Common myeloid progenitor, CD34-positive (primary cell): ENCODE results near the gene FGF12. TPM values are rescaled to one million over a fixed set of nuclear protein-coding genes. Genes with fewer than 3 reads are reported as not detected.
"Not testable (repeated sequence)": the region's sequence is repeated elsewhere in the genome, so short reads cannot be mapped to it uniquely, and the experiment has no call there.

Source experiments
- CTCF ChIA-PET: fragments of 350-600 bp; sonication (Branson Sonifier 250); formaldehyde crosslinking; loops from one replicate; lab custom pipeline; 2021; ENCODE audit warnings: antibody characterized with exemption; lab: Charles Lee
- POLR2A ChIA-PET: fragments of 350-600 bp; sonication (Branson Sonifier 250); formaldehyde crosslinking; loops from one replicate; lab custom pipeline; 2021; ENCODE audit warnings: antibody characterized with exemption; lab: Charles Lee
- DNase-seq, 3 donors: peaks; one replicate each; pipeline versions ENCODE4 v3.0.0 to v3.0.0-alpha.2; 2013
- H3K27ac ChIP-seq, 2 experiments: 1 replicate in 1 of 2; 2 replicates in 1 of 2; pipeline ENCODE4 v1.7.0; 2013; ENCODE audit warnings: inconsistent platforms in 2 of 2, low read length in 2 of 2, mild to moderate bottlenecking in 2 of 2, low read depth in 1 of 2, moderate library complexity in 1 of 2; ENCODE audit not compliant: severe bottlenecking in 2 of 2, insufficient read depth in 1 of 2, poor library complexity in 1 of 2
- H3K27me3 ChIP-seq, 5 experiments: replicated peaks in 2 of 5; 1 replicate in 3 of 5; 2 replicates in 2 of 5; pipeline versions ENCODE4 v1.6.1 to v1.7.0; 2013; ENCODE audit warnings: low read length in 4 of 5, mild to moderate bottlenecking in 2 of 5, moderate library complexity in 2 of 5, inconsistent platforms in 1 of 5; ENCODE audit not compliant: insufficient read depth in 5 of 5, control insufficient read depth in 4 of 5
- H3K36me3 ChIP-seq, 4 experiments: 1 replicate in 2 of 4; 2 replicates in 2 of 4; pipeline versions ENCODE4 v1.6.1 to v1.7.0; 2013; ENCODE audit warnings: low read length in 3 of 4, control low read depth in 1 of 4, mild to moderate bottlenecking in 1 of 4; ENCODE audit not compliant: control insufficient read depth in 4 of 4, insufficient read depth in 4 of 4
- H3K4me1 ChIP-seq, 4 experiments: 1 replicate in 3 of 4; 2 replicates in 1 of 4; pipeline versions ENCODE4 v1.6.1 to v1.7.1; 2013; ENCODE audit warnings: low read length in 3 of 4, mild to moderate bottlenecking in 3 of 4, control low read depth in 1 of 4, inconsistent platforms in 1 of 4, moderate library complexity in 1 of 4; ENCODE audit not compliant: control insufficient read depth in 4 of 4, insufficient read depth in 4 of 4; ENCODE audit errors: control extremely low read depth in 1 of 4
- H3K4me3 ChIP-seq, 7 experiments: 1 replicate in 4 of 7; 2 replicates in 3 of 7; pipeline versions ENCODE4 v1.5.1 to v1.7.0; 2013; ENCODE audit warnings: mild to moderate bottlenecking in 7 of 7, low read length in 6 of 7, moderate library complexity in 6 of 7, inconsistent platforms in 2 of 7, low read depth in 2 of 7, control low read depth in 1 of 7; ENCODE audit not compliant: insufficient read depth in 4 of 7, control insufficient read depth in 1 of 7; ENCODE audit errors: extremely low read depth in 1 of 7
- H3K9me3 ChIP-seq, 5 experiments: 1 replicate in 4 of 5; 2 replicates in 1 of 5; pipeline versions ENCODE4 v1.6.1 to v1.7.1; 2013; ENCODE audit warnings: low read length in 4 of 5, mild to moderate bottlenecking in 2 of 5, inconsistent platforms in 1 of 5, low read depth in 1 of 5, moderate library complexity in 1 of 5; ENCODE audit not compliant: control insufficient read depth in 4 of 5, insufficient read depth in 2 of 5; ENCODE audit errors: control extremely low read depth in 1 of 5
- WGBS: methylation state at CpG from one replicate; pipeline ENCODE4 v1.1.5; 2013; ENCODE audit not compliant: insufficient coverage; 5-methylcytosine and 5-hydroxymethylcytosine counted together
- polyA plus RNA-seq: library from polyadenylated mRNA; unstranded; fragments of 120-200 nt; gene quantifications from one replicate; pipeline ENCODE4 v1.2.1, GENCODE V29; 2013

FGF12 gene
- not detected for polyA plus RNA-seq

DNA sequence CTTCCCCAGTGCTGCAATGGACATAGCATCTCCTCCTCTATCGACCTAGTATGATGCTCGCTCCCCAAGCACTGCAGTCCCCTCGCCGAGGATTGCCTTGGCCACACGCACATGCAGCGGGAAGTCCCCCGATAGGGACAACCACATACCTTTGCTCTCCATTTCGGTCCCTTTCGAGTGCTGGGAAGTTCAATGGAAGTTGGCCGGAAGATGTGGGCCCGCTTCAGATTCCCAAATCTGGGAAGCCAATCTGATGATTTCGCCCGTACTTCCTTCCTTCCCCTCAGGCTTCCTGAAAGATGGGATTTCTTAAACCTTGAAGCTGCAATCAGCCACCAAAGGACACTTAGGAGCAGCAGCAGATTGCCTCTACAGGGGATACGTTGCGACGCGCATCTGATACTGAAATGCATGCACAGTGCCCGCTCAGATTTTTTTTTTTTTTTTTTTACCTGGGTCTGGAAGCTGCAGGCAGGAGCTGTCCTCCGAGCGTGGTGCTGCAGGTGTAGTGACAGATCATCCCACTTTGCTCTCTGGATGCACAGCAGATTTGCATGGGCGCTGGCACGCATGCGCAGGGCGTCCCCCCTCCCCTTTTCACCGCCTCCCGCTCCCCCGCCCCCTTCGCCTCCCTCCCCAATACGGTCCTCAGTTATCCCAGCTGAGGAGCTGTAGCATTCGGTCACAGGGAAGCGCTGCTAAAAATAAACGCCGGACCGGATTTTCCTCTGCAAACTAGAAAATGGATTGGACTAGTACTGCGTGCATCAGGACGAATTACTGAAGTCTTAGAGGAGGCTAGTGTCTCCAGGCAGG is at the start of gene FGF12:
FGF12 (minus strand) TSS at position 510 of the 816 bp plus-strand sequence.
- POLR2A ChIA-PET = no interaction called here
- peaks cover 7 to 32% (median 9%) of the 10 kb centered on the region in 5 experiments for H3K27me3 ChIP-seq
- peaks cover 0 to 2% (median 0%) of the 10 kb centered on the region in 4 experiments for H3K4me1 ChIP-seq
- CTCF ChIA-PET = interaction anchor here (0.6 kb wide), 1 partner anchor 384 kb away, joined by 3 read pairs; no protein-coding TSS in a partner anchor
- peaks cover 0 to 1% (median 0%) of the 10 kb centered on the region in 5 experiments for H3K9me3 ChIP-seq
- H3K4me3 ChIP-seq = no peak within 1 kb of the TSS
- no peaks in the 10 kb centered on the region for H3K36me3 ChIP-seq
- no peak within 1 kb of the TSS for H3K27ac ChIP-seq
- WGBS = 5% methylated on average over 25 of the region's 36 CpGs
- DNase-seq = peak in 2 of 3 donors; percentile 1 to 5

DNA sequence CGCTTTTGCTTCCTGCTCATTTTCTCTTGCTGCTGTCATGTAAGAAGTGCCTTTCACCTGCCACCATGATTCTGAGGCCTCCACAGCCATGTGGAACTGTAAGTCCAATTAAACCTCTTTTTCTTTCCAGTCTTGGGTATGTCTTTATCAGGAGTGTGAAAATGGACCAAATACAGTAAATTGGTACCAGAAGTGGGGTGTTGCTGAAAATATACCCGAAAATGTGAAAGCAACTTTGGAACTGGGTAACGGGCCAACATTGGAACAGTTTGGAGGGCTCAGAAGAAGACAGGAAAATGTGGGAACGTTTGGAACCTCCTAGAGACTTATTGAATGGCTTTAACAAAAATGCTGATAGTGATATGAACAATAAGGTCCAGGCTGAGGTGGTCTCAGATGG is 47.0 kb upstream of the FGF12 start:
- WGBS = 69% methylated on average over 3 of the region's 4 CpGs

DNA sequence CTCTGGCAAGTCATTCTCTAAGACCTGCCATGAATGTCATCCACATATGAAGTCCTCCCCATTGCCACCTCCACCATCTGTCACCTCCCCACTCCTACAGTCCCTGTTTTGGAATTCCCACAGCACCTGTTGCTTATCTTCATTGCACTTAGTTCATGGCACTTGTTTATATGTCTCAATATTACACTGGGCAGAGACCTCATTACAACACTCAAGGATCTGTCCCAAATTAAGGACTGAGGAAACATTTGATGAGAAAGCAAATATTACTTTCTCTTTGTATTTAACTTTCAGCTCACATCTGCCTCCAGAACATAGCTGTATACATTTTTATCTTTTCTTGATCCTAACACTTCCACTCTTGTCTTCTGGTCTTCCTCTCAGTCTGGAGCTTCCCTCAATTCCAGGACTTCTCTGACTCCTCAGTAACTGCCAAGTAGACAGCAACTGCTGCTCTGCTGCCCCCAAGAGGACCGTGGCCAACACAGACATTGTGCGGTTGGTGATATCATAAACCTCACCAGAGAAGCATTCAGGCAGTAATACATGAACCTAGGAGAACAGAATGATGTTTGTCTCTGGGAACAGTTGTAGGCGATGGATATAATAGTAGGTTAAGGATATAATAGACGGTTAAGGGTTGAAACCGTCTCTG is 45.0 kb upstream of the FGF12 start:
- Histone ChIP-seq H3K27ac (no peak overlapping the region), H3K36me3 (no peaks in the 10 kb centered on the region), H3K9me3 (peaks cover 0 to 3% (median 0%) of the 10 kb centered on the region in 5 experiments), H3K4me1 (no peaks in the 10 kb centered on the region), H3K27me3 (peaks cover 0 to 6% (median 0%) of the 10 kb centered on the region in 5 experiments), H3K4me3 (no peak overlapping the region)
- ChIA-PET CTCF (no interaction called here), POLR2A (no interaction called here)
- DNase-seq = no peak
- 43% methylated on average over 3 of the region's 5 CpGs for WGBS

More for the DNA sequence above, 47.0 kb upstream of the FGF12 start:
- H3K36me3 ChIP-seq, H3K27ac ChIP-seq, CTCF ChIA-PET, H3K27me3 ChIP-seq, H3K4me1 ChIP-seq, H3K9me3 ChIP-seq, H3K4me3 ChIP-seq, POLR2A ChIA-PET, DNase-seq: not testable (repeated sequence)

DNA sequence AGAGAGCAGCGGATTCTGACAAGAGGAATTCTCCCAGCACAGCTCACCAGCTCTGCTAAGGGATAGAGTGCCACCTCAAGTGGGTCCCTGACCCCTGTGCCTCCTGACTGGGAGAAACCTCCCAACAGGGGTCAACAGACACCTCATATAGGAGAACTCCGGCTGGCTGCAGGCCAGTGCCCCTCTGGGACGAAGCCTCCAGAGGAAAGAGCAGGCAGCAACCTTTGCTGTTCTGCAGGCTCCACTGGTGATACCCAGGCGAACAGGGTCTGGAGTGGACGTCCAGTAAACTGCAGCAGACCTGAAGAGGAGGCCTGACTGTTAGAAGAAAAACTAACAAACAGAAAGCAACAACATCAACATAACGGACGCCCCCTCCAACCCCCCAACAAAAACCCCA is 31.3 kb upstream of the FGF12 start:
- WGBS = 92% methylated on average over 5 of the region's 7 CpGs
- CTCF ChIA-PET = no interaction called here
- DNase-seq = no peak
- POLR2A ChIA-PET = no interaction called here
- Histone ChIP-seq H3K27ac (no peak overlapping the region), H3K36me3 (no peaks in the 10 kb centered on the region), H3K4me1 (no peaks in the 10 kb centered on the region), H3K27me3 (no peaks in the 10 kb centered on the region), H3K4me3 (no peak overlapping the region), H3K9me3 (no peaks in the 10 kb centered on the region)

DNA sequence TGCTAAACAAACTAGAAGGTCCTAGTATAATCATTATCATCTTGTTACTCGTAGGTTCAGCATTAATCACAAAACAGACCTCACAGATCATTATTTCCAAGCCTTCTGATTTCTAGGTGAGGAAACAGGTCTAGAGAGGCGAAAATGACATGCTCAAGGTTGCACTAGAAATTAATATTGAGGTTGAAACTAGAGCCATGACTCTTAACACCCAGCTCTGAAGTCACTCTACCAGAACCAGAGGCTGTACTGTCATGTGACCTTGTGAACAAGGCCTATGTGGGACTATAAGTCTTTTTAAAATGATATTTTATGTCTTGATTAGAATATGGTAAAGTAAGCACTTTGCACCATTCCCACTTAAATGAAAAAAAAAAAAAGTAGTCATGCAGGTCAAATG is 23.8 kb upstream of the FGF12 start:
- DNase-seq = no peak
- Histone ChIP-seq H3K9me3 (no peaks in the 10 kb centered on the region), H3K27me3 (peaks cover 0 to 2% (median 0%) of the 10 kb centered on the region in 5 experiments), H3K4me1 (no peaks in the 10 kb centered on the region), H3K36me3 (no peaks in the 10 kb centered on the region), H3K27ac (no peak overlapping the region), H3K4me3 (no peak overlapping the region)
- CTCF ChIA-PET = no interaction called here
- 83% methylated on average over 1 of the region's 2 CpGs for WGBS
- POLR2A ChIA-PET = no interaction called here

DNA sequence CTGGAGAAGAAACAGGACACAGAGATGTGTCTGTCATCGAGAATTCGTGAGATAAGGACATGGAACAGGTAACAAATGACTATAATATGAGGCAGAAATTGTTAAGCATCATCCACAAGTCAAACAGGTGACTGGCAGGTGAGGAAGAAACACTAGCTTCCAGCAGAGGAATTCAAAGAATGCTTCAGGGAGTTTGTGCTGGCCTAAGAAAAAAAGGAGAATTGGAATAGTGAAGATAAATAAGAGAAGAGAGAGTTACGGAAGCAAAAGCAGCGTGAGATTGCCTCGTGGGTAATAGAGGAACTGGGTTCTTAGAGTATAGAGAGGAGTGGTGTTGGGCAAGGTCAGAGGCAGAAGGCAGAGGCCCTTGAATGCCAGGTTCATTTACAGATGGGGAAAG is 22.9 kb upstream of the FGF12 start:
- H3K36me3 ChIP-seq = no peaks in the 10 kb centered on the region
- CTCF ChIA-PET = no interaction called here
- no peak for DNase-seq
- no peak overlapping the region for H3K4me3 ChIP-seq
- POLR2A ChIA-PET = no interaction called here
- H3K27me3 ChIP-seq = peaks cover 0 to 2% (median 0%) of the 10 kb centered on the region in 5 experiments
- WGBS = 80% methylated on average over 5 of the region's 5 CpGs
- no peak overlapping the region for H3K27ac ChIP-seq
- no peaks in the 10 kb centered on the region for H3K4me1 ChIP-seq
- peaks cover 0 to under 1% (median 0%) of the 10 kb centered on the region in 5 experiments for H3K9me3 ChIP-seq

DNA sequence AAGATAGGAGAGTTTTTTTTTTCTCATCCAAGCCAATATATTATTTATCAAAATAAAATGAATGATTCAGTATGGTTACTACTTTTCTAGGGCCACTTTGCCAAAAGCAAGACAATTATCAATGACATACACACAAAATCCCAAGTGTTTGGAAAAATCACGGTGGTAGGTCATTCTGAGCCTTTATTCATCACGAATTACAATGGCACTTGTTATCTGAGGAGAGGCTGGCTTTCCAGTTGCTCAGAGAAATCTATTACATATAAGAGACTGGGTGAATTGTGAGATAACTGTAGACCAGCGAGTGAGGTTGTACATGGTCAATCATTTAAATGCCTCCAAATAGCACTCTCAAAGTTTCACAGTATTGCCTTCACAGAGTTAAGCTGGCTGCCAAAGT is 20.4 kb upstream of the FGF12 start:
- H3K27ac ChIP-seq = no peak overlapping the region
- WGBS = 83% methylated on average over 1 of the region's 3 CpGs
- peaks cover 0 to 2% (median 0%) of the 10 kb centered on the region in 5 experiments for H3K27me3 ChIP-seq
- no peaks in the 10 kb centered on the region for H3K4me1 ChIP-seq
- no peaks in the 10 kb centered on the region for H3K36me3 ChIP-seq
- DNase-seq = no peak
- POLR2A ChIA-PET = no interaction called here
- CTCF ChIA-PET = no interaction called here
- H3K4me3 ChIP-seq = no peak overlapping the region
- peaks cover 0 to 3% (median 0%) of the 10 kb centered on the region in 5 experiments for H3K9me3 ChIP-seq
